Adrenal gland (tissue), 12 donors: ENCODE measurements around the gene OVOL2. TPM values are rescaled to one million over a fixed set of nuclear protein-coding genes. Genes with fewer than 3 reads are reported as not detected.

Source experiments
- DNase-seq, 7 donors: peaks; one replicate each; pipeline ENCODE4 v3.0.0-alpha.2; 2019 to 2020
- H3K27ac ChIP-seq, 5 donors: fragments of 200-600 bp; sonication (generic) in 4 of 5; 1 replicate in 3 of 5; 2 replicates in 2 of 5; pipeline versions ENCODE4 v1.5.1 to v1.8.0; 2016 to 2020; ENCODE audit warnings: mild to moderate bottlenecking in 1 of 5
- H3K27me3 ChIP-seq: fragments of 200-600 bp; 2 replicates; pipeline ENCODE4 v1.8.0; 2021
- H3K36me3 ChIP-seq, 2 donors: fragments of 200-600 bp; replicated peaks in 1 of 2; 1 replicate in 1 of 2; 2 replicates in 1 of 2; pipeline versions ENCODE4 v1.5.1 to v1.8.0; 2018 to 2022
- H3K4me1 ChIP-seq, 2 donors: fragments of 200-600 bp; replicated peaks in 1 of 2; 1 replicate in 1 of 2; 2 replicates in 1 of 2; pipeline versions ENCODE4 v1.5.1 to v1.8.0; 2018 to 2021
- H3K4me3 ChIP-seq, 4 donors: fragments of 200-600 bp; sonication (generic) in 3 of 4; one replicate each; pipeline ENCODE4 v1.5.1; 2016 to 2018
- H3K9me3 ChIP-seq, 3 donors: fragments of 200-600 bp; sonication (generic) in 1 of 3; replicated peaks in 1 of 3; 1 replicate in 2 of 3; 2 replicates in 1 of 3; pipeline versions ENCODE4 v1.5.1 to v1.8.0; 2016 to 2021
- CTCF ChIP-seq, 6 experiments: fragments of 450-650 bp in 4 of 6; fragments of 200-600 bp in 2 of 6; sonication (generic) in 1 of 6; IDR thresholded peaks; 1 replicate in 5 of 6; 2 replicates in 1 of 6; pipeline versions ENCODE4 v1.5.1 to v1.8.0; 2016 to 2021; ENCODE audit warnings: antibody characterized with exemption in 6 of 6, mild to moderate bottlenecking in 2 of 6, moderate library complexity in 1 of 6
- POLR2A ChIP-seq, 2 donors: fragments of 450-650 bp; IDR thresholded peaks; one replicate each; pipeline ENCODE4 v1.6.1; 2017; ENCODE audit warnings: antibody characterized with exemption in 2 of 2, mild to moderate bottlenecking in 2 of 2, moderate library complexity in 1 of 2
- WGBS, 4 donors: extraction: QIAGEN DNeasy Blood & Tissue Kit in 2 of 4; methylation state at CpG; one replicate each; pipeline versions ENCODE4 v1.1.5 to v1.1.7; 2013 to 2017; 5-methylcytosine and 5-hydroxymethylcytosine counted together
- intact Hi-C, 2 donors: fragments of 100-400 bp; cut with DNase I; formaldehyde crosslinking; loops; one replicate each; pipeline versions ENCODE4 v1.14.1 to v1.15.0; 2022 to 2023
- polyA plus RNA-seq, 3 donors: library from polyadenylated mRNA; stranded (reverse); fragments of 200-250 nt in 2 of 3; fragments of 350-450 nt in 1 of 3; fragmentation: Illumina TruSeq in 1 of 3; extraction: RNeasy Lipid Tissue Mini Kit (QIAGEN cat#74804) in 1 of 3; gene quantifications; one replicate each; pipeline ENCODE4 v1.2.3, GENCODE V29; 2013 to 2014
- total RNA-seq, 9 donors: library from RNA; depleted of rRNA in 4 of 9; stranded (reverse); fragments of >200 nt in 4 of 9; fragments of 120-200 nt in 1 of 9; fragmentation: NEBNext Ultra II Directional in 1 of 9; extraction: Animal tissue kit (Norgen Biotek cat#: 25700) in 1 of 9; gene quantifications; one replicate each; pipeline versions ENCODE4 v1.1.0 to v1.2.4, GENCODE V29; 2013 to 2023
- donor health status: healthy with polysubstance abuse.
- donor health status: Bipolar disorder and iron deficiency.
- donor health status: DM: yes; HTN: yes; CAD: no.
- donor health status: DM: no; HTN: no; CAD: no.
- donor health status: DM: no; HTN: no; CAD: no.
- donor health status: DM: yes; HTN: yes; CAD: no.

Gene OVOL2
- total and polyA plus RNA-seq, 12 donors, result not detected

DNA sequence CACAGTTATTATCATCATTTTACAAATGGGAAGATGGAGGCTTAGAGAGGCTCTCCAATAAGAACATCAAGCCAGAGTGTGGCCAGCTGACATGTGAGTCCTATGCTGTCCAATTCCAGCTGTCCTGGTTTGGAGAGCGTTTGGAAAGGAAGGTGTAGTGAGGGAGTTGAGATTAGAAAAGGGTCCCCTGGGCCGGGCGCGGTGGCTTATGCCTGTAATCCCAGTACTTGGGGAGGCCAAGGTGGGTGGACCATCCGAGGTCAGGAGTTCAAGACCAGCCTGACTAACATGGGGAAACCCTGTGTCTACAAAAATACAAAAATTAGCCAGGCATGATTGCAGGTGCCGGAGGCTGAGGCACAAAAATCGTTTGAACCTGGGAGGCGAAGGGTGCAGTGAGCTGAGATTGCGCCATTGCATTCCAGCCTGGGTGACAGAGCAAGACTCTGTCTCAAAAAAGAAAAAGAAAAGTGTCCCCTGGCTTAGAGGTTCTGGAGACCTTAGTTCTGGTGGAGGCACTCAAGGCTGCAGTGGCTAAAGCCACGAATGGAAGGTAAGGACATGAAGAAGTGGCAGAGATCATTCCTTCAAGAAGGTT is 22.1 kb upstream of the OVOL2 start:
- no peak overlapping the region for H3K4me3 ChIP-seq
- H3K4me1 ChIP-seq, result no peaks in the 10 kb centered on the region
- H3K27me3 ChIP-seq, result no peaks in the 10 kb centered on the region
- no peaks in the 10 kb centered on the region for H3K9me3 ChIP-seq
- intact Hi-C loops, result no loop called here
- 79 to 88% (median 84%) methylated on average over 10 of the region's 10 CpGs for WGBS, 4 donors
- no peak for TF ChIP-seq POLR2A (IDR thresholded peaks at IDR 0.05)
- no peak for TF ChIP-seq CTCF (IDR thresholded peaks at IDR 0.05)
- H3K27ac ChIP-seq, result no peak overlapping the region
- DNase-seq, result no peak
- no peaks in the 10 kb centered on the region for H3K36me3 ChIP-seq

DNA sequence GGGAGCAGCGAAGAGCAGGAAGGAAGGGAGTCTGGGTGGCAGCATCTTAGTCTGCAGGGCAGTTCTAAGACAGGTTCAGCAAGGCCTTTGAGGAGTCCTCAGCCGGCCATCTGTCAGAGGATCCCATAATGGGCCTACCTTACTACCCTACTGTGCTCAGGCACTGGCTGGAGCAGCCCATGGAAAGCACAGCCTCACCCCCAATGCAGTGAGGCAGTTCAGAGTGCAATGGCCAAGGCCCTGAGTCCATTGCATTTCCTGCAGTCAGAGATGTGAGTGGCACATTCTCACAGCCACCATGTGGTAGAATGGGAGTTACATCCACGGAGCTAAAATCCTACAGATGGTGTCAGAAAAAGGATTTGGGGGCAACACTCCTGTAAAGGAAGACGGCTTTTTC is 19.4 kb upstream of the OVOL2 start:
- Histone ChIP-seq H3K4me1 (no peaks in the 10 kb centered on the region), H3K27ac (no peak overlapping the region), H3K9me3 (no peaks in the 10 kb centered on the region), H3K4me3 (no peak overlapping the region), H3K36me3 (no peaks in the 10 kb centered on the region), H3K27me3 (peaks cover 5% of the 10 kb centered on the region)
- no peak for DNase-seq
- intact Hi-C loops, result no loop called here
- 62 to 79% (median 76%) methylated on average over 4 of the region's 4 CpGs for WGBS, 4 donors
- no peak for TF ChIP-seq CTCF (IDR thresholded peaks at IDR 0.05)

DNA sequence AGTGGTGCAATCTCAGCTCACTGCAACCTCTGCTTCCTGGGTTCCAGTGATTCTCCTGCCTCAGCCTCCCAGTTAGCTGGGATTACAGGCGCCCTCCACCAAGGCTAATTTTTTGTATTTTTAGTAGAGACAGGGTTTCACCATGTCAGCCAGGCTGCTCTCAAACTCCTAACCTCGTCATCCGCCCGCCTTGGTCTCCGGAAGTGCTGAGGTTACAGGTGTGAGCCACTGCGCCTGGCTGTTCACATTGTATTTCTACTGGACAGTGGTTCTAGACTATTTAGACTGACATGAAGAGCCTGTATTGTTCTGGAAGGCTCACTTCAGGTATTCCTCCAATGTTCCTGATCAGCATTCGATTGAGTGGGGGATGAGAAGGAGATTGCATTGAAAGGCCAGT is 14.8 kb upstream of the OVOL2 start:
- Histone ChIP-seq H3K4me3 (no peak overlapping the region), H3K27me3 (peaks cover 5% of the 10 kb centered on the region), H3K36me3 (no peaks in the 10 kb centered on the region), H3K9me3 (no peaks in the 10 kb centered on the region), H3K27ac (no peak overlapping the region), H3K4me1 (no peaks in the 10 kb centered on the region)
- TF ChIP-seq POLR2A (IDR thresholded peaks at IDR 0.05) (no peak), CTCF (IDR thresholded peaks at IDR 0.05) (no peak)
- DNase-seq, result no peak
- intact Hi-C loops, result no loop called here
- WGBS, 4 donors, result 83 to 92% (median 89%) methylated on average over 6 to 7 of the region's 7 CpGs

DNA sequence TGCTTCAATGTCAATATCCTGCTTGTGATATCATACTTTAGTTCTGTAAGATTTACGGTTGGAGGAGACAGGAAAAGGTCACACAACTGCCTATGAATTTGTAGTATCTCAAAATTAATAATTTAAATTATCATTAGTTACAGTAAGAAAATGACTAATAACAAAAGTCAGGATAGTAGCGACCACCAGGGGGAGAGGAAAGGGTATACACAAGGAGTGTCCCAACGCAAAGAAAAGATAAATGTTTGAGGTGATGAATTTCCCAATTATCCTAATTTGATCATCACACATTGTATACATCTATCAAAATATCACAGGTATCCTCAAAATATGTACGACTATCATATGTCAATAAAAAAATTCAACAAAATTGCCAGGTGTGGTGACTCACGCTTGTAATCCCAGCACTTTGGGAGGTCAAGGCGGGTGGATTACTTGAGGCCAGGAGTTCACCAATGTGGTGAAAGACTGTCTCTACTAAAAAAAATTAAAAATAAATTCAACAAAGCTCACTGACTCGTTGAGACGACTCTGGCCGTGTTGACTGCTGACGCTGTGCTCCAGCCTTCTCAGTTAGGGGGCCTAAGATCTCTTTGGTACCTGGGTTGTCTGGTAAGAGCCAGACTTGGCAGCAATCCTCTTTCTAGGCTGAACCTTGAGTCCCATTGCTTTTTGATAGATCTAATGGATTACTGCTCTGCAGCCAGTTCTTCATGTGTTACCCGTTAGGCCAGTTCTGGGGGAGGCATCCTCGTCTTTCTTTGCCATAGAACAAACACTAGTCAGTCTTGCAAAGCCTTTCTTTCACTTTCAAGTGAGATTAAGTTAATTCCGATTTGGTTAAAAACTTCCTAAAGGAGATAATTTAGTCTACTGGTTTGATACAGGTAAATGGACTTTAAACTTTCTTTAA is 9.0 kb upstream of the OVOL2 start:
- no peaks in the 10 kb centered on the region for H3K4me1 ChIP-seq
- 68 to 79% (median 74%) methylated on average over 13 of the region's 13 CpGs for WGBS, 4 donors
- no peak overlapping the region for H3K4me3 ChIP-seq
- no peak overlapping the region for H3K27ac ChIP-seq
- DNase-seq, result no peak
- no peaks in the 10 kb centered on the region for H3K36me3 ChIP-seq
- no peaks in the 10 kb centered on the region for H3K27me3 ChIP-seq
- intact Hi-C loops, result no loop called here
- no peaks in the 10 kb centered on the region for H3K9me3 ChIP-seq
- TF ChIP-seq POLR2A (IDR thresholded peaks at IDR 0.05), result no peak
- TF ChIP-seq CTCF (IDR thresholded peaks at IDR 0.05), result no peak
